ENCODE measurements around the gene CLCN3. TPM values are rescaled to one million over a fixed set of nuclear protein-coding genes. Genes with fewer than 3 reads are reported as not detected.

The CLCN3 gene
- total RNA-seq, 1 donor from 2014 or later: 30.2 TPM

DNA sequence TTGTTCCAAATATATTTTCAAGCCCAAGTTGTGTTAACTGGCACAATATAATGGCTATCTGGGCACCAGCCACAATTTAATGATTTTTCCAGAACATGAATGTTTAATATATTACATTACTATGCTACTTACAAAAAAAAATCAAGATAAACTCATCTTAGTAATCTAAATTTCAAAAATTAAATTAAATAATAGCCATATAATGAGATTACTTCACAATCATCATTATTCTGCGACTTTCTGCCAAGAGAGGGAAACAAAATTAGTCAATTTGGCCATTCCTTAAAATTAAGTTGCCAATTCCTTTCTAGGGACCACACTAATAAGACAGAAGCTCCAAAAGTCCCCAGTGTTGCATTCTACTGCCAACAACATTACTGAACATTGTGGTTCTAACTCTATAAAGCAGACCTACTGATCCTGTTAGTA is 15.5 kb upstream of the CLCN3 start:
- Mint-ChIP-seq H3K36me3 (ENCODE audit: low read depth) (peaks cover 15% of the 10 kb centered on the region), H3K4me3 (no peak overlapping the region), H3K27ac (no peak overlapping the region), H3K27me3 (ENCODE audit: insufficient read depth) (no peaks in the 10 kb centered on the region), H3K9me3 (no peaks in the 10 kb centered on the region), H3K4me1 (ENCODE audit: low read depth) (peaks cover 29% of the 10 kb centered on the region)
- intact Hi-C loops (cut with micrococcal nuclease): loop anchor here (1.0 kb wide), 1 partner anchor 7 kb away; the partner anchor contains the start of gene NEK1
- DNase-seq (ENCODE audit: low spot score): no peak

DNA sequence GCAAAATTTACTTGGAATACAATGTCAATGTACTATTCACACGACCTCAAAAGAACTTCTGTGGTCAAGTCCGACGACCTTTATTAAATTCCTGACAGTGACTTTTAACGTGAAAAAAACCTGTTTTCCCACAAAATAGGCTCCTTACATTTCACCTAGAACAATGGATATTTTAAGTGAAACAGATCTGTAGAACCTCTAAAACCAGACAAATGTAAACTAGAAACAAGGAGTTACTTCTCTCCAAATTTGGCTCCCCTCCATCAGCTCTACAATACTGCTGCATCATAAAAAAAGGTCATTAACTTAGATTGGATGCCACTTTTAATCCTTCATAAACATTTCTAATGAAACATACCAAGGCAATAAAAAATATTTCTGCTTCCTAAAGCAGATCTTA is 9.2 kb upstream of the CLCN3 start:
- Mint-ChIP-seq H3K4me3 (peak overlapping the region; percentile 98), H3K9me3 (no peaks in the 10 kb centered on the region), H3K27ac (peak overlapping the region; percentile 50), H3K4me1 (ENCODE audit: low read depth) (peaks cover 51% of the 10 kb centered on the region), H3K36me3 (ENCODE audit: low read depth) (peaks cover 3% of the 10 kb centered on the region), H3K27me3 (ENCODE audit: insufficient read depth) (no peaks in the 10 kb centered on the region)
- no peak for DNase-seq (ENCODE audit: low spot score)
- intact Hi-C loops (cut with micrococcal nuclease): loop anchor here (5.0 to 10.0 kb wide), 3 partner anchors 689 to 1296 kb away; partner anchors contain the start of gene DDX60

DNA sequence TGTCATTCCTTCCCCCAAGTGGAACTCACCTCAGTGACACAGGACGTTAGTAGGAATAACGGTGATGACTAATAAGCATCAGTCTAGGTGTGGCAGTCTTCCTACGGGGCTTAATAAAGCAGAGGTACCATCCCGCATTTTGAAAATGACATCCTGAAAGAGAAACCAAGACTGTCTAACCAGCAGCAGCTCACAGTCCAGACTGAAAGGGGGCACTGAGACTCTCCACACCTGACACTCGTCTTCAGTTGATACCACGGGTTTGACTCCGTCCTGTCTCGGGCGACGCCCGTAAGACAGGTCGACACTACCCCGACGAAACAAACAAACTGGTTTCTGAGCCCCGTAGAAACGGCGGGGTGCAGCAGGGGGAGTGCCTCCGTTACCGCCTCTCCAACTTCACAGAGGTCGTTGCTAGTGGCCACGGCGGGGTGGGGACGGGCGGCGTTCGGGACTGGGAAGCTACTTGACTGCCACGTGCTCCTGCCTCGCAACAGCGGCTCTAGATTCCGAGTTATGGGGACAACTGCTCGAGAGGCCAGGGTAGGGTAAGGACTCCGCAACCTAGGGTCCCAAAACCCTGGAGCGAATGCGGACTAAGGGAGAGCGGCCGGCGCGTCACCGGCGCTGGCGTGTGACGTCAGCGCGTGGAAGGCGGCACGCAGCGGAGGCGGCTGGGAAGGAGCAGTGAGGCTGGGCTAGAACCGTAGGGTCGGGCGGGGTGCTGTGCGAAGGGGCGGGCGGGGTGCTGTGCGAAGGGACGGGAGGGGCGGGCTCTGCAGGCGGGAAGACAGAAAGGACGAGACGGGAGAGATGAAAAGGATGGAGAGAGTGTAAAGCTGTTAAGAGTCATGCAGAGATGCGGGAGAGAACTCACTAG is 8.1 kb upstream of the CLCN3 start, which contains the start of gene NEK1:
TSS of gene NEK1 (minus strand) at position 593 of the 880 bp plus-strand sequence. CDS start 9,953 bp downstream, outside the sequence.
- Mint-ChIP-seq H3K4me3 (peak within 1 kb of the TSS; percentile 98), H3K9me3 (no peaks in the 10 kb centered on the region), H3K4me1 (ENCODE audit: low read depth) (peaks cover 47% of the 10 kb centered on the region), H3K36me3 (ENCODE audit: low read depth) (no peaks in the 10 kb centered on the region), H3K27me3 (ENCODE audit: insufficient read depth) (no peaks in the 10 kb centered on the region), H3K27ac (peak within 1 kb of the TSS; percentile 99)
- peak; percentile 82 for DNase-seq (ENCODE audit: low spot score)
- intact Hi-C loops (cut with micrococcal nuclease): loop anchor here (1.0 to 10.0 kb wide), 10 partner anchors 8 to 1297 kb away; partner anchors contain the start of genes CBR4, CLCN3, DDX60 and DDX60L

DNA sequence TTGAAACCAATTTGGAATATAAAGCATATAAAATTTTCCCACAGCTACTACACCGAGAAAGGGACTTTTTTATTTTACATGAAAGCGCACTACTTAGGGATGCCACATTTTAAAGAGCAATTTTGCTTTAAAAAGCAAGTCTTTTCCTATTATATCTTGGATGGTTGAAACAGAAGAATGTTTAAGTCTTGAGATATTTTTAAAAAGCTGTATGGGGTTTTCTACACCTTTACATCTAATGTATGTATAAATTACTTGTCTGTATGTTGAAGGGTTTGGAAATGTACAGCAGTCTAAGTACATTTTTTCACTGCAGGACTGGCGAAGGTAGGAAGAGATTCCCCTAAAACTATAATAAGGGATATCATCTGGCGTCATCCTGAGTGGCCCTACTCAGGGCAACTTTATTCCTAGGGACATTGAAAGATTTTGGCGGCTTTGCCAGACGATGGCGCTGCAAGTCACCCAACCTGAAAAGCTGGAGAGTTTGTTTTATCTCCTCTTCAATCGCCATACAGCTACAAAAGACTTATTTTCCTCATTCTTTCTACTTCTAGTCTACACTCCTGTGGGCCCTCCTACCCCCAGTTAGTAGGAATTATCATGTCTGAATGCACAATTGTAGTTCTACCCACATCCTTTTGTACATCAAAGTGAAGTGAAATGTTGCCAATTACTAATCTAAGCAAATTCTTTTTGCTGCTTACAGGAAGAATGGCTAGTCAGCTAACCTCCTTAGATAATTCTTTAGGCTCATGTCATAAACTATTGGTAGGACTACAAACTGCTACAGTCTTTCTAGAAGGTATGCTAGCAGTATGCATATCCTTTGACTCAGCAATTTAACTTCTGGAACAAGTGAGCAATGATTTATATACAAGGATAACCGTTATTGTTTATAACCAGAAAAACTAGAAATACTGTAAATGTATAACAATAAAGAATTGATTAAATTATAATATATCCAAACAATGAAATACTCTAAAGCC is 7.2 kb upstream of the CLCN3 start:
- Mint-ChIP-seq H3K27me3 (ENCODE audit: insufficient read depth) (no peaks in the 10 kb centered on the region), H3K36me3 (ENCODE audit: low read depth) (no peaks in the 10 kb centered on the region), H3K9me3 (no peaks in the 10 kb centered on the region), H3K4me1 (ENCODE audit: low read depth) (peaks cover 55% of the 10 kb centered on the region), H3K4me3 (peak overlapping the region; percentile 98), H3K27ac (peak overlapping the region; percentile 99)
- intact Hi-C loops (cut with micrococcal nuclease): loop anchor here (1.0 to 10.0 kb wide), 12 partner anchors 7 to 1298 kb away; partner anchors contain the start of genes CBR4, CLCN3, DDX60 and DDX60L
- DNase-seq (ENCODE audit: low spot score): peak; percentile 64

DNA sequence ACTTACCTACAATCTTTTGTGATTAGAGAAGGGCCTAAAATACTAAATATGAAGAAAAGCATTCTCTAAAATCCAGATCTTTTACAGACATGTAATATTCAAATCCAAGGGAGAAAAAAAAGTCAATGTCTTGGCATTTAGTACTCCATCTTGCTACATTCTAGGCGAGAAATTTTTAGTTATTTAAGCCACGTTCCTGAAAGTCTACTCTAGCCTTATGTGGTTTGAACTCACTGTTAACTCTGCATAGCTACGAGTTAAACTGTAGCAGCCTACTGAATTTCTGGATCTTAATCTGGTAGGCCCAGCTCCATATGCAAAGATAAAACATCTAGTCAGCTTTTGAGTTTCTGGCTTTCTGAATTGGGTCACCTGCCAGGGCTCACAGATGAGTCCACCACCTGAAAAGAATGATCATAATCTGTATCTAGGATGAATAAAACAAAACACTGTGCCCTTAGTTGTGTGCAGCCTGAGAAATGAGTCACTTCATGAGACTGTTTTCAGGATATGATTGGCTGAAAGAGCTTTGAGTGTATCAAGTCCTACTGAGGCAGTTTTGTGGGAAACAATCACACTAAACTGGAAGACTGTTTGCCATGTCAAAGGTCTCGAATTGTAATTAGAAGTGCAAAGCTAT is 4.8 kb upstream of the CLCN3 start:
- Mint-ChIP-seq H3K4me1 (ENCODE audit: low read depth) (peaks cover 66% of the 10 kb centered on the region), H3K27me3 (ENCODE audit: insufficient read depth) (no peaks in the 10 kb centered on the region), H3K36me3 (ENCODE audit: low read depth) (no peaks in the 10 kb centered on the region), H3K4me3 (peak overlapping the region; percentile 46), H3K27ac (peak overlapping the region; percentile 78), H3K9me3 (no peaks in the 10 kb centered on the region)
- intact Hi-C loops (cut with micrococcal nuclease): loop anchor here (1.0 to 10.0 kb wide), 4 partner anchors 372 to 1301 kb away; partner anchors contain the start of gene DDX60
- DNase-seq (ENCODE audit: low spot score): no peak

DNA sequence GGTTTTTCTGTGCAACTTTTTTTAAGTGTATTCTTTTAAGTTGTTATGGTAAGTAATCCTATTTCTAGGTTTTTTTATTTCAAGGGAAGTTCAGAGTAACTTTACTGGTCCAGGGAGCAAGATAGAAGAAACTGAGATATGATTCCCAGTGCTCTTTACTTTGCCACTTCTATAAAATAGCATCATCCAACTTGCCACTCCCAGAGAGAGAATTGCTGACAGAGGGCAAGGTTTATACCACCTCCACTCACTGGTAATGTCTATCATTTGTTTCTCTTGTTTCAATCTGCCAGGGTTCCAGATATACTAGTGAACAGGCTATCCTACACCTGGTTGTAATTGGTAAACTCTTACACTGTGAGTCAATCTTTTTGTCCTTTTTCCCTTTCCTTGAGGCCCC is 3.5 kb upstream of the CLCN3 start:
- Mint-ChIP-seq H3K27me3 (ENCODE audit: insufficient read depth) (no peaks in the 10 kb centered on the region), H3K27ac (no peak overlapping the region), H3K36me3 (ENCODE audit: low read depth) (no peaks in the 10 kb centered on the region), H3K4me1 (ENCODE audit: low read depth) (peaks cover 60% of the 10 kb centered on the region), H3K9me3 (no peaks in the 10 kb centered on the region), H3K4me3 (no peak overlapping the region)
- no peak for DNase-seq (ENCODE audit: low spot score)
- intact Hi-C loops (cut with micrococcal nuclease): loop anchor here (5.0 to 10.0 kb wide), 3 partner anchors 370 to 1302 kb away; partner anchors contain the start of gene DDX60

DNA sequence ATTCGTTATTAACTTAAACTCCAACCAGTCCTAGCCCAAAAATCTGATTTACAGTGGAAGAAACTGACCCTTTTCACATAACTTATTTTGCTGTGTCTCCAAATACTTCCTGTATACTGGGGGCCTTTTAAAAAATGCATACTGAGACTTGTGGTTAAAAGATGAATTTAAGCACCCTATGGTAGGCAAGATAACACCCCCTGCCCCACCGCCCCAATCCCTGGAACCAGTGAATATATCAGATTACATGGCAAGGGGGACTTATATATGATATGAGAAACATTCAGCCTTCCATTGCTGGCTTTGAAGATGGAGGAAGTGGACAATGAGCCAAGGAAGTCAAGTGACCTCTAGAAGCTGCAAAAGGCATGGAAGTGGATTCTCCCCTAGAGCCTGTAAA is 3.1 kb upstream of the CLCN3 start:
- Mint-ChIP-seq H3K36me3 (ENCODE audit: low read depth) (no peaks in the 10 kb centered on the region), H3K27ac (no peak overlapping the region), H3K4me3 (no peak overlapping the region), H3K9me3 (no peaks in the 10 kb centered on the region), H3K4me1 (ENCODE audit: low read depth) (peaks cover 61% of the 10 kb centered on the region), H3K27me3 (ENCODE audit: insufficient read depth) (no peaks in the 10 kb centered on the region)
- no peak for DNase-seq (ENCODE audit: low spot score)
- intact Hi-C loops (cut with micrococcal nuclease): loop anchor here (5.0 to 10.0 kb wide), 3 partner anchors 370 to 1303 kb away; partner anchors contain the start of gene DDX60

DNA sequence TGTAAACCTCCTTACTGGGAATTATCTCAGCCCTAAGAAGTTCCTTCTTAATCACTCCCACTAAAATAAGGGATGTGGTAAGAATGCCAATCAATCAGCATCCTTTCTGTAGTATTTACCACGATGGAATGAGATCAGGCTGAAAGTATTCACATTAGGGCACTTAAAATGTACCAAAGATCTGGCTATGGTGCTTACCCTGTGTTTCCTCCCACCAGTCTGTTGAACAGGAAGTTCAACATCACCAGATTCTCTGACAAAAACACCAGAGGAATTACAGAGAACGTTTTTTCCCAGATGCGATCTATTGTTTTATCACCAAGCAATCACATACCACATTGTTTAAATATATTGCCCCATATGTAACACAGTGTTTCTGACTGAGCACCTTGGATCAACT is 2.1 kb upstream of the CLCN3 start:
- DNase-seq (ENCODE audit: low spot score): no peak
- Mint-ChIP-seq H3K27me3 (ENCODE audit: insufficient read depth) (no peaks in the 10 kb centered on the region), H3K36me3 (ENCODE audit: low read depth) (no peaks in the 10 kb centered on the region), H3K9me3 (no peaks in the 10 kb centered on the region), H3K27ac (peak overlapping the region; percentile 98), H3K4me1 (ENCODE audit: low read depth) (peaks cover 61% of the 10 kb centered on the region), H3K4me3 (peak overlapping the region; percentile 94)
- intact Hi-C loops (cut with micrococcal nuclease): loop anchor here (5.0 to 10.0 kb wide), 3 partner anchors 369 to 1303 kb away; partner anchors contain the start of gene DDX60

DNA sequence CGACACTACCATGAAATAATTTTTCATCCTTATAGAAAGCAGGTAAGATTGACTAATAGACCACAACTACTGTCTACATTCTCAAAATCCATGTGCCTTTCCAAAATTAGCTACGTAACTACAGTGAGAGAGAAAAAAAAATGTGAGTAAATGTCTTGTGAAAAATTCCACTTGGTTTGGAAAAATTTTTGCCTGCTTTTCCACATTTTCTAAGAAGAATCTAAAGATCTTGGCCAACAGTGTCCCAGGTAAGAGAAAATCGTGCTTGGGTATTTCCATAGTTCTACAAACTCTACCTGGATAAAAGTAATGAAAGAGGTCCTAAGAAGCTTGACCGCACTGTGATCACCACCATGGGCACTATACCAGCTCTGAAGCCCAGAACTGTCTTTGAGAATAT is 1.4 kb upstream of the CLCN3 start:
- Mint-ChIP-seq H3K4me1 (ENCODE audit: low read depth) (peaks cover 64% of the 10 kb centered on the region), H3K9me3 (no peaks in the 10 kb centered on the region), H3K4me3 (peak overlapping the region; percentile 94), H3K36me3 (ENCODE audit: low read depth) (peaks cover 1% of the 10 kb centered on the region), H3K27ac (peak overlapping the region; percentile 98), H3K27me3 (ENCODE audit: insufficient read depth) (no peaks in the 10 kb centered on the region)
- intact Hi-C loops (cut with micrococcal nuclease): loop anchor here (5.0 to 10.0 kb wide), 3 partner anchors 368 to 1304 kb away; partner anchors contain the start of gene DDX60
- no peak for DNase-seq (ENCODE audit: low spot score)

DNA sequence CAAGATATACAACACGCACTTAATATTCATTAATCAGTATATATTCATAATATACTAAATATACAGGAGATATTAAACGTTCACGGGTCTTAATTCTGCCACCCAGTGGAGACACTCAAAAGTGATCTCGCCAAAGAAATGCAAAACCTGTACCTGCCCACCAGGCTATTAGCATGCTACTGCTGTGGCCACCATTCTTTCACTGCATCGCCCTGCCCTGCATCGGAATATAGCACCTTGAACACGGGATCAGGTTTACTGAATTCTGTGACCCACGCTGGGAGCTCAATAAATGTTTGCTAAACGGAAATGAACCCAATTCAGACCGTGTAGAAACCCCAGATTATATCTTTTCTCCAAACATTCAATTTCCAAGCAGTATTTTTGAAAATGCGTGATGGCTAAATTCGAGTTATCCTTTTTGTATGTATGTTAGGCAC is 840 bp upstream of the CLCN3 start:
- H3K27me3 Mint-ChIP-seq (ENCODE audit: insufficient read depth): no peaks in the 10 kb centered on the region
- H3K4me1 Mint-ChIP-seq (ENCODE audit: low read depth): peaks cover 64% of the 10 kb centered on the region
- intact Hi-C loops (cut with micrococcal nuclease): loop anchor here (5.0 to 10.0 kb wide), 3 partner anchors 368 to 1305 kb away; partner anchors contain the start of gene DDX60
- peak overlapping the region; percentile 98 for H3K27ac Mint-ChIP-seq
- H3K36me3 Mint-ChIP-seq (ENCODE audit: low read depth): peaks cover 1% of the 10 kb centered on the region
- peak; percentile 35 for DNase-seq (ENCODE audit: low spot score)
- H3K9me3 Mint-ChIP-seq: no peaks in the 10 kb centered on the region
- peak overlapping the region; percentile 94 for H3K4me3 Mint-ChIP-seq

DNA sequence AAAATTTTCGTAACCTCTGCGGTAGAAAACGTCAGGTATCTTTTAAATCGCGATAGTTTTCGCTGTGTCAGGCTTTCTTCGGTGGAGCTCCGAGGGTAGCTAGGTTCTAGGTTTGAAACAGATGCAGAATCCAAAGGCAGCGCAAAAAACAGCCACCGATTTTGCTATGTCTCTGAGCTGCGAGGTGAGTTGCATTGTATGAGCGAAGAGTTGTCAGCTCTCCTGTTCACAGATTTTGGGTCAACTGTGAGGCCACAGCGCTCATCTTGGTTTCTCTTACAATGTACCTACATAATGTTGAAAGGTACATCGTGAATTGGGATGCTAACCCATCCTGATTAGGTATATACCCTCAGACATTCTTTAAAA is 486 bp downstream of the CLCN3 start:
- no peaks in the 10 kb centered on the region for H3K27me3 Mint-ChIP-seq (ENCODE audit: insufficient read depth)
- peak; percentile 12 for DNase-seq (ENCODE audit: low spot score)
- peak overlapping the region; percentile 98 for H3K27ac Mint-ChIP-seq
- no peaks in the 10 kb centered on the region for H3K9me3 Mint-ChIP-seq
- H3K36me3 Mint-ChIP-seq (ENCODE audit: low read depth): peaks cover 1% of the 10 kb centered on the region
- H3K4me1 Mint-ChIP-seq (ENCODE audit: low read depth): peaks cover 67% of the 10 kb centered on the region
- peak overlapping the region; percentile 94 for H3K4me3 Mint-ChIP-seq
- intact Hi-C loops (cut with micrococcal nuclease): loop anchor here (1.0 to 5.0 kb wide), 2 partner anchors 9 to 1109 kb away; partner anchors contain the start of gene NEK1

Measured in activated T-helper 1 cell treated with anti-CD3 and anti-CD28 coated beads, Interleukin-12 subunit alpha, Interleukin-12 subunit beta, Interleukin-2, Interleukin-4 antibody, amounts not matched to agents 30 ng/mL and 10 ng/mL and 1 ng/mL, durations not matched to agents 14 hours and 24 hours and 36 hours (primary cell).